ENCODE data around the gene ASPM.

ASPM gene

GRCh38 chr1:197146101-197147095, at the start of gene ASPM:
ASPM (minus strand) TSS chr1:197146669; CDS start chr1:197146437, 232 bp downstream.
- H3K4me3 ChIP-seq (ENCODE audit: low read depth, low read length) = peak within 1 kb of the TSS; percentile 95
- DNase-seq (ENCODE audit: low read depth) = peak; percentile 79

- no peak overlapping the region for H3K4me3 ChIP-seq (ENCODE audit: low read depth, low read length)
- no peak for DNase-seq (ENCODE audit: low read depth)
Observed at GRCh38 chr1:197195100-197195499, 48.6 kb upstream of the ASPM start.

- DNase-seq (ENCODE audit: low read depth) = no peak
Observed at GRCh38 chr1:197184190-197184589, 37.7 kb upstream of the ASPM start.

GRCh38 chr1:197183195-197183748, 36.8 kb upstream of the ASPM start:
- no peak overlapping the region for H3K4me3 ChIP-seq (ENCODE audit: low read depth, low read length)
- DNase-seq (ENCODE audit: low read depth) = no peak

More at GRCh38 chr1:197184190-197184589, 37.7 kb upstream of the ASPM start:
- no peak overlapping the region for H3K4me3 ChIP-seq (ENCODE audit: low read depth, low read length)

- no peak for DNase-seq (ENCODE audit: low read depth)
- no peak overlapping the region for H3K4me3 ChIP-seq (ENCODE audit: low read depth, low read length)
Observed at GRCh38 chr1:197182716-197183115, 36.2 kb upstream of the ASPM start.

- H3K4me3 ChIP-seq (ENCODE audit: low read depth, low read length) = no peak overlapping the region
- DNase-seq (ENCODE audit: low read depth) = no peak
Observed at GRCh38 chr1:197181982-197182381, 35.5 kb upstream of the ASPM start.

- DNase-seq (ENCODE audit: low read depth) = peak; percentile 51
- no peak overlapping the region for H3K4me3 ChIP-seq (ENCODE audit: low read depth, low read length)
Observed at GRCh38 chr1:197180252-197180878, 33.9 kb upstream of the ASPM start.

GRCh38 chr1:197178998-197179397, 32.5 kb upstream of the ASPM start:
- no peak overlapping the region for H3K4me3 ChIP-seq (ENCODE audit: low read depth, low read length)
- DNase-seq (ENCODE audit: low read depth) = peak; percentile 32

- H3K4me3 ChIP-seq (ENCODE audit: low read depth, low read length) = no peak overlapping the region
Observed at GRCh38 chr1:197174818-197175217, 28.3 kb upstream of the ASPM start.

GRCh38 chr1:197173571-197174507, 27.4 kb upstream of the ASPM start:
- H3K4me3 ChIP-seq (ENCODE audit: low read depth, low read length) = no peak overlapping the region
- no peak for DNase-seq (ENCODE audit: low read depth)

More at GRCh38 chr1:197174818-197175217, 28.3 kb upstream of the ASPM start:
- no peak for DNase-seq (ENCODE audit: low read depth)

GRCh38 chr1:197171531-197171930, 25.1 kb upstream of the ASPM start:
- no peak for DNase-seq (ENCODE audit: low read depth)
- H3K4me3 ChIP-seq (ENCODE audit: low read depth, low read length) = no peak overlapping the region

GRCh38 chr1:197170538-197170937, 24.1 kb upstream of the ASPM start:
- H3K4me3 ChIP-seq (ENCODE audit: low read depth, low read length) = no peak overlapping the region
- no peak for DNase-seq (ENCODE audit: low read depth)

GRCh38 chr1:197159461-197159860, 13.0 kb upstream of the ASPM start:
- DNase-seq (ENCODE audit: low read depth) = no peak
- H3K4me3 ChIP-seq (ENCODE audit: low read depth, low read length) = no peak overlapping the region

GRCh38 chr1:197156692-197157091, 10.2 kb upstream of the ASPM start:
- no peak for DNase-seq (ENCODE audit: low read depth)
- H3K4me3 ChIP-seq (ENCODE audit: low read depth, low read length) = no peak overlapping the region

GRCh38 chr1:197152662-197153061, 6.2 kb upstream of the ASPM start:
- DNase-seq (ENCODE audit: low read depth) = no peak

GRCh38 chr1:197151185-197151584, 4.7 kb upstream of the ASPM start:
- H3K4me3 ChIP-seq (ENCODE audit: low read depth, low read length) = no peak overlapping the region
- DNase-seq (ENCODE audit: low read depth) = no peak

More at GRCh38 chr1:197152662-197153061, 6.2 kb upstream of the ASPM start:
- H3K4me3 ChIP-seq (ENCODE audit: low read depth, low read length) = no peak overlapping the region

GRCh38 chr1:197150336-197151005, 4.0 kb upstream of the ASPM start:
- DNase-seq (ENCODE audit: low read depth) = no peak
- no peak overlapping the region for H3K4me3 ChIP-seq (ENCODE audit: low read depth, low read length)

- no peak for DNase-seq (ENCODE audit: low read depth)
Observed at GRCh38 chr1:197149340-197149739, 2.9 kb upstream of the ASPM start.

More at GRCh38 chr1:197149340-197149739, 2.9 kb upstream of the ASPM start:
- H3K4me3 ChIP-seq (ENCODE audit: low read depth, low read length) = no peak overlapping the region
